B cell (primary cell): ENCODE results near the gene ZNF618.

ENCODE experiments used
- EZH2 ChIP-seq: IDR thresholded peaks from 2 replicates; pipeline ENCODE4 v1.6.1; 2012; ENCODE audit warnings: borderline replicate concordance, low read depth, mild to moderate bottlenecking, moderate library complexity, low read length; ENCODE audit not compliant: insufficient read depth, poor library complexity, severe bottlenecking
- TF ChIP-seq, protein P1 (sequence below): fragments of 200-600 bp; IDR thresholded peaks from one replicate; pipeline ENCODE4 v1.8.0; 2022; ENCODE audit warnings: antibody characterized with exemption, mild to moderate bottlenecking

DNA sequence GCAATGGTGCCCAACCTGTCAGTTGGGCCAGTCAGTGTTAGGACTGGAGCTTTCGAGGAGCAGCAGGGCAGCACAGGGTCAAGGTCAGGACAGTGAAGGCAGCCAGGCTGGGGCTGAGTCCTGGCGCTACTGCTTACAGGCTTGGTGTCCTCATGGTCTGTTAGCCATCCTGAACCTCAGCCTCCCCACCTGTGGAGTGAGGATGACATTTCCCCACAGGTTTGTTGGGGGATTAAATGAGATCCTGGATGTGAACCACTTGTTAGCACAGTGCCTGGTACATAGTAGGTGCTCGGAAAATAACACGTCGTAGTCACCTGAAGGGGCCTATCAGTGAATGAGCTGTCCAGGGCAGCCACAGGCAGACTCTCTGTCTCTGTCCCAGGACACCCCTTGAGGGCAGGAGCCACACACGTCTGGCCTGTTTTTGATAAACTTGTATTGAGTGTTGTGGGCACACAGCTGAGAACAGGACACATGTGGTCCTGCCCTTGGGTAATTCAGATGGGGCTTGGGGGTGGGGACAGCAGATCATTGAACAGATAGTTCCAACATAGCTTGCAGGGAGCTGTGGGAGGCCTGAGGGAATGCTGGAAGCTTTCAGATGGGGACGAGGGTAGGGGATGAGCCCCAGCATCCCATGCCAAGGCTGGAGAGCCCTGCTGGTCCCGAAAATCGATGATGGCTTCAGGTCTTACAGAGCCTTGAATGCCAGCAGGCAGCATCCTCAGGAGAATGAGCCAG, 132.7 kb downstream of the ZNF618 start:
- TF ChIP-seq, protein P1, sequence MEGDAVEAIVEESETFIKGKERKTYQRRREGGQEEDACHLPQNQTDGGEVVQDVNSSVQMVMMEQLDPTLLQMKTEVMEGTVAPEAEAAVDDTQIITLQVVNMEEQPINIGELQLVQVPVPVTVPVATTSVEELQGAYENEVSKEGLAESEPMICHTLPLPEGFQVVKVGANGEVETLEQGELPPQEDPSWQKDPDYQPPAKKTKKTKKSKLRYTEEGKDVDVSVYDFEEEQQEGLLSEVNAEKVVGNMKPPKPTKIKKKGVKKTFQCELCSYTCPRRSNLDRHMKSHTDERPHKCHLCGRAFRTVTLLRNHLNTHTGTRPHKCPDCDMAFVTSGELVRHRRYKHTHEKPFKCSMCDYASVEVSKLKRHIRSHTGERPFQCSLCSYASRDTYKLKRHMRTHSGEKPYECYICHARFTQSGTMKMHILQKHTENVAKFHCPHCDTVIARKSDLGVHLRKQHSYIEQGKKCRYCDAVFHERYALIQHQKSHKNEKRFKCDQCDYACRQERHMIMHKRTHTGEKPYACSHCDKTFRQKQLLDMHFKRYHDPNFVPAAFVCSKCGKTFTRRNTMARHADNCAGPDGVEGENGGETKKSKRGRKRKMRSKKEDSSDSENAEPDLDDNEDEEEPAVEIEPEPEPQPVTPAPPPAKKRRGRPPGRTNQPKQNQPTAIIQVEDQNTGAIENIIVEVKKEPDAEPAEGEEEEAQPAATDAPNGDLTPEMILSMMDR: no peak
- TF ChIP-seq EZH2: no peak
